ENCODE data around the gene MRPL45. TPM values are rescaled to one million over a fixed set of nuclear protein-coding genes. Genes with fewer than 3 reads are reported as not detected.

The MRPL45 gene
- total RNA-seq, 1 donor from 2014 or later: 27.1 TPM

GRCh38 chr17:38325221-38325851, 28.4 kb downstream of the MRPL45 start:
- ATAC-seq: no peak

- ATAC-seq: no peak
Measured at GRCh38 chr17:38326996-38327792, 30.2 kb downstream of the MRPL45 start.

GRCh38 chr17:38327936-38328335, 31.0 kb downstream of the MRPL45 start:
- no peak for ATAC-seq

GRCh38 chr17:38328620-38329019, 31.7 kb downstream of the MRPL45 start:
- no peak for ATAC-seq

- no peak for ATAC-seq
Measured at GRCh38 chr17:38329284-38329683, 32.3 kb downstream of the MRPL45 start.

GRCh38 chr17:38329808-38330730, 33.1 kb downstream of the MRPL45 start:
- ATAC-seq: no peak

GRCh38 chr17:38330941-38331411, 34.0 kb downstream of the MRPL45 start:
- peak; percentile 48 for ATAC-seq

- ATAC-seq: no peak
Measured at GRCh38 chr17:38332735-38333134, 35.8 kb downstream of the MRPL45 start.

- peak; percentile 39 for ATAC-seq
Measured at GRCh38 chr17:38333635-38334295, 36.8 kb downstream of the MRPL45 start.

- no peak for ATAC-seq
Measured at GRCh38 chr17:38334480-38335364, 37.8 kb downstream of the MRPL45 start.

- no peak for ATAC-seq
Measured at GRCh38 chr17:38336838-38337237, 39.9 kb downstream of the MRPL45 start.

- no peak for ATAC-seq
Measured at GRCh38 chr17:38338053-38338452, 41.1 kb downstream of the MRPL45 start.

- no peak for ATAC-seq
Measured at GRCh38 chr17:38338535-38338934, 41.6 kb downstream of the MRPL45 start.

GRCh38 chr17:38339891-38340290, 42.9 kb downstream of the MRPL45 start:
- no peak for ATAC-seq

- peak; percentile 43 for ATAC-seq
Measured at GRCh38 chr17:38341035-38341721, 44.2 kb downstream of the MRPL45 start.

- peak; percentile 20 for ATAC-seq
Measured at GRCh38 chr17:38342886-38343607, 46.1 kb downstream of the MRPL45 start.

GRCh38 chr17:38343608-38344419, 46.8 kb downstream of the MRPL45 start, which contains the start of gene GPR179:
Gene GPR179 (minus strand): TSS chr17:38343956. CDS start chr17:38343789, 167 bp downstream.
- peak; percentile 5 for ATAC-seq

- no peak for ATAC-seq
Measured at GRCh38 chr17:38344420-38344745, 47.4 kb downstream of the MRPL45 start.

GRCh38 chr17:38345743-38346142, 48.8 kb downstream of the MRPL45 start:
- ATAC-seq: no peak

All from esophagus mucosa (tissue), 1 donor.